H1 (cell line): Measurements from ENCODE around the gene SETX. TPM values are rescaled to one million over a fixed set of nuclear protein-coding genes. Genes with fewer than 3 reads are reported as not detected.

Experiments
- EP300 ChIP-seq, 2 experiments: IDR thresholded peaks; 1 replicate in 1 of 2; 2 replicates in 1 of 2; pipeline ENCODE4 v1.6.1; 2011 to 2012; ENCODE audit warnings: low read depth in 2 of 2, low read length in 2 of 2, mild to moderate bottlenecking in 2 of 2, borderline replicate concordance in 1 of 2, inconsistent platforms in 1 of 2, moderate library complexity in 1 of 2
- PHF8 ChIP-seq: fragments of 200-600 bp; sonication (generic); conservative IDR thresholded peaks from 2 replicates; pipeline ENCODE4 v1.7.1; 2012; ENCODE audit warnings: low read depth, mild to moderate bottlenecking, inconsistent platforms, low read length, moderate library complexity
- SAP30 ChIP-seq: fragments of 300-600 bp; sonication (generic); IDR thresholded peaks from 2 replicates; pipeline ENCODE4 v1.7.1; 2012; ENCODE audit warnings: low read length, moderate library complexity, mild to moderate bottlenecking, inconsistent platforms; ENCODE audit not compliant: insufficient read depth, insufficient replicate concordance
- SP4 ChIP-seq: IDR thresholded peaks from 2 replicates; pipeline ENCODE4 v1.6.1; 2012; ENCODE audit warnings: low read length, inconsistent platforms
- TBP ChIP-seq: IDR thresholded peaks from 2 replicates; pipeline ENCODE4 v1.6.1; 2011; ENCODE audit warnings: low read depth, low read length, improper control_type of control experiment
- ZNF274 ChIP-seq: IDR thresholded peaks from 2 replicates; pipeline ENCODE4 v1.7.0; 2012; ENCODE audit warnings: low read length, borderline replicate concordance; ENCODE audit errors: extremely low read depth
- polyA plus RNA-seq, 7 experiments: library from polyadenylated mRNA; depleted of rRNA in 3 of 7; stranded (reverse) in 5 of 7; unstranded in 2 of 7; fragments of >200 nt in 5 of 7; fragments of 200-250 nt in 2 of 7; gene quantifications; 1 replicate in 5 of 7; 2 replicates in 1 of 7; 4 replicates in 1 of 7; pipeline versions ENCODE4 v1.2.1 to v1.2.3, GENCODE V29; 2011 to 2013; ENCODE audit warnings: missing spikeins in 2 of 7, mixed read lengths in 2 of 7
- total RNA-seq: library from RNA; stranded (reverse); fragmentation: NEBNext Ultra II Directional; extraction: Animal tissue kit (Norgen Biotek cat#: 25700); gene quantifications from 2 replicates; pipeline ENCODE4 v1.2.1, GENCODE V29; 2021
- TF ChIP-seq, protein P1 (sequence below), 3 experiments: IDR thresholded peaks; 1 replicate in 2 of 3; 2 replicates in 1 of 3; pipeline versions ENCODE4 v1.5.1 to v1.6.1; 2011; ENCODE audit warnings: low read length in 3 of 3, mild to moderate bottlenecking in 3 of 3, inconsistent platforms in 2 of 3, low read depth in 1 of 3, moderate library complexity in 1 of 3; ENCODE audit not compliant: insufficient read depth in 1 of 3; ENCODE audit errors: control extremely low read depth in 1 of 3

The SETX gene
- total and polyA plus RNA-seq, 2 of the 8 experiments (the other 6 are each of a cell fraction or from before 2014, with no cell fraction given): 15.1 to 37.9 TPM

DNA sequence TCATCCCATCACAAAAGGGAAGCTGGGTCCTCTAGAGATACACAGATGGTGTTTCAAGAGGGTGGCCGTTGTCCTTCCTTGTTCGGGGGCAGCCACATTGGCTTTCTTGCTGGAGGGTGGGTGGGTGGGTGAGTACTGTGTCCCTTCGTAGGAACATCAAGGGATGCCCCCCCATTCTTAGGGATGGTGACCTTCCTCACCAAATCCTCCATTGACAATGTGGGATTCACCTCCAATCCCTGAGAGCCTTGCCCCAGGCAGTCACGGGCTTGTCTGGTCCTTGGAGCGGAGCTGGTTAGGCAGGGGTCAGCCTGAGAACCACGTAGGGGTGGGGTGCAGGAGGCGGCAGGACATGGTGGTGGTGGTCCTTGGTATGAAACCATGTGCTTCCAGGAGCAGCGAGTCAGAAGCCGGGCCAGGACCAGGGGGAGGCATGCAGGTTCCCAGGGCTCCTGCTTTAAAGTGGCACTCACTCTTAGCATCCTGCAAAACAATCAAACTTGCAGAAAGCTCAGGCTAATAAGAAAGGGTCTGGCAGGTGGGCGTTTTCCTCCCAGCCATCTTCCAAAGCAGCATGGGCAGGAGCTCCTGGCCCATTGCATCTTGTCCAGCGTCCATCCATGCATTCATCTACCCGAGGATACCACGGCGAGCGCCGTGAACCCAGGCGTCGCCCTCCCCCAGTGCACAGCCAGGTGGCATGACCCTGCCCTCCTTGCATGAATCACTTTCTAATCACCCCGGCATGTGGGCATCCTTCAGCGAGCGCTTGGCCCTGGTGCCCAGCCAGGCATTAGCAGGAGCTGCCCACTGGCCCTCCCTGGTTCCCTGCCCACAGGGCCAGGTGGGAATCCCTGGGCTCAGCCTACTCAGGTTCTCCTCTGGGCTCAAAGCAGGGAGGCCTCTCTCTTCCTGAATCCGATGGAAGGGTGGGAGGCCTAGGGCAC is 116.5 kb downstream of the SETX start (continued):
- TF ChIP-seq ZNF274 (no peak), SAP30 (no peak), SP4 (no peak), PHF8 (no peak), EP300 (IDR thresholded peaks at IDR 0.05; ENCODE audit: borderline replicate concordance in 1 of 2, low read depth in 2 of 2, low read length in 2 of 2) (no peak), TBP (no peak)
- TF ChIP-seq, protein P1, sequence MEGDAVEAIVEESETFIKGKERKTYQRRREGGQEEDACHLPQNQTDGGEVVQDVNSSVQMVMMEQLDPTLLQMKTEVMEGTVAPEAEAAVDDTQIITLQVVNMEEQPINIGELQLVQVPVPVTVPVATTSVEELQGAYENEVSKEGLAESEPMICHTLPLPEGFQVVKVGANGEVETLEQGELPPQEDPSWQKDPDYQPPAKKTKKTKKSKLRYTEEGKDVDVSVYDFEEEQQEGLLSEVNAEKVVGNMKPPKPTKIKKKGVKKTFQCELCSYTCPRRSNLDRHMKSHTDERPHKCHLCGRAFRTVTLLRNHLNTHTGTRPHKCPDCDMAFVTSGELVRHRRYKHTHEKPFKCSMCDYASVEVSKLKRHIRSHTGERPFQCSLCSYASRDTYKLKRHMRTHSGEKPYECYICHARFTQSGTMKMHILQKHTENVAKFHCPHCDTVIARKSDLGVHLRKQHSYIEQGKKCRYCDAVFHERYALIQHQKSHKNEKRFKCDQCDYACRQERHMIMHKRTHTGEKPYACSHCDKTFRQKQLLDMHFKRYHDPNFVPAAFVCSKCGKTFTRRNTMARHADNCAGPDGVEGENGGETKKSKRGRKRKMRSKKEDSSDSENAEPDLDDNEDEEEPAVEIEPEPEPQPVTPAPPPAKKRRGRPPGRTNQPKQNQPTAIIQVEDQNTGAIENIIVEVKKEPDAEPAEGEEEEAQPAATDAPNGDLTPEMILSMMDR (IDR thresholded peaks at IDR 0.05; ENCODE audit: control extremely low read depth in 1 of 3, insufficient read depth in 1 of 3, low read depth in 1 of 3, low read length in 3 of 3): no peak
